K562 (cell line): ENCODE results near the gene NUP50. TPM values are rescaled to one million over a fixed set of nuclear protein-coding genes. Genes with fewer than 3 reads are reported as not detected.

ENCODE experiments used
- CREB5 ChIP-seq: fragments of 250-450 bp; sonication (Bioruptor Pico); IDR thresholded peaks from 2 replicates; pipeline ENCODE4 v1.5.0; 2020; ENCODE audit warnings: mild to moderate bottlenecking
- FOXA3 ChIP-seq, 2 experiments: fragments of 450-650 bp in 1 of 2; sonication (generic) in 1 of 2; formaldehyde crosslinking; IDR thresholded peaks in 1 of 2; conservative IDR thresholded peaks in 1 of 2; 2 replicates each; pipeline versions ENCODE4 v1.4.0 to v1.8.0; 2020 to 2022; ENCODE audit warnings: mild to moderate bottlenecking in 2 of 2, missing genetic modification reagents in 1 of 2
- ILK ChIP-seq: fragments of 450-650 bp; IDR thresholded peaks from 2 replicates; pipeline ENCODE4 v1.6.1; 2016; ENCODE audit warnings: missing genetic modification characterization, low read depth, mild to moderate bottlenecking, missing compliant biosample characterization, moderate library complexity, borderline replicate concordance
- MYC ChIP-seq, 2 experiments: fragments of 250-450 bp in 1 of 2; sonication (Bioruptor Pico) in 1 of 2; IDR thresholded peaks; 2 replicates each; pipeline versions ENCODE4 v1.5.1 to v1.6.1; 2012 to 2021; ENCODE audit warnings: low read depth in 2 of 2, borderline replicate concordance in 1 of 2, improper control_type of control experiment in 1 of 2, low read length in 1 of 2, mild to moderate bottlenecking in 1 of 2, moderate library complexity in 1 of 2
- NR1H2 ChIP-seq: sonication (generic); formaldehyde crosslinking; IDR thresholded peaks from 2 replicates; pipeline ENCODE4 v1.4.0; 2020; ENCODE audit warnings: mild to moderate bottlenecking, missing genetic modification reagents
- PHF20 ChIP-seq: fragments of 450-650 bp; IDR thresholded peaks from 2 replicates; pipeline ENCODE4 v1.6.1; 2018; ENCODE audit not compliant: partially characterized antibody
- RBBP5 ChIP-seq: fragments of 200-600 bp; sonication (generic); IDR thresholded peaks from 2 replicates; pipeline ENCODE4 v1.6.1; 2012; ENCODE audit warnings: borderline replicate concordance, mild to moderate bottlenecking, low read length, control low read depth, inconsistent platforms; ENCODE audit not compliant: insufficient read depth, poor library complexity, severe bottlenecking
- TAF15 ChIP-seq: fragments of 200-400 bp; formaldehyde crosslinking; IDR thresholded peaks from 2 replicates; pipeline ENCODE4 v1.6.1; 2017; ENCODE audit warnings: mild to moderate bottlenecking, low read depth, low read length, moderate library complexity
- TCFL5 ChIP-seq: fragments of 250-450 bp; sonication (Bioruptor Pico); conservative IDR thresholded peaks from 2 replicates; pipeline ENCODE4 v1.6.1; 2021; ENCODE audit warnings: mild to moderate bottlenecking, moderate library complexity, matching md5 sums
- ZNF184 ChIP-seq: sonication (generic); formaldehyde crosslinking; IDR thresholded peaks from 2 replicates; pipeline ENCODE4 v1.5.0; 2020; ENCODE audit warnings: missing genetic modification reagents
- ZNF311 ChIP-seq: fragments of 250-450 bp; sonication (Bioruptor Pico); IDR thresholded peaks from 2 replicates; pipeline ENCODE4 v1.4.0; 2020; ENCODE audit warnings: mild to moderate bottlenecking, moderate library complexity
- ZNF551 ChIP-seq: fragments of 250-450 bp; sonication (Bioruptor Pico); IDR thresholded peaks from 2 replicates; pipeline ENCODE4 v1.5.0; 2021; ENCODE audit warnings: mild to moderate bottlenecking, moderate library complexity
- polyA plus RNA-seq, 8 experiments: library from polyadenylated mRNA; depleted of rRNA in 4 of 8; stranded (reverse) in 5 of 8; unstranded in 3 of 8; fragments of >200 nt; fragmentation: Nextera tagmentation in 2 of 8; fragmentation: Illumina TruSeq in 1 of 8; extraction: Ambion mirVana in 2 of 8; extraction: Trizol in 1 of 8; gene quantifications; 2 replicates each; pipeline versions ENCODE4 v1.2.1 to v1.2.3, GENCODE V29; 2011 to 2014; ENCODE audit warnings: inconsistent platforms in 1 of 8, missing spikeins in 1 of 8
- total RNA-seq, 7 experiments: library from RNA; depleted of rRNA in 6 of 7; stranded (reverse); fragments of >200 nt in 6 of 7; fragmentation: Illumina TruSeq in 2 of 7; extraction: Trizol in 2 of 7; gene quantifications; 2 replicates each; pipeline versions ENCODE4 v1.2.1 to v1.2.3, GENCODE V29; 2011 to 2021; ENCODE audit warnings: low replicate concordance in 1 of 7
- TF ChIP-seq, protein P1 (sequence below): sonication (generic); formaldehyde crosslinking; IDR thresholded peaks from 2 replicates; pipeline ENCODE4 v1.5.0; 2020; ENCODE audit warnings: missing genetic modification reagents
- TF ChIP-seq, protein P2 (sequence below): sonication (generic); formaldehyde crosslinking; IDR thresholded peaks from 2 replicates; pipeline ENCODE4 v1.8.0; 2023; ENCODE audit warnings: mild to moderate bottlenecking, missing genetic modification reagents
- TF ChIP-seq, protein P3 (sequence below), 2 experiments: fragments of 450-650 bp; IDR thresholded peaks; 2 replicates each; pipeline ENCODE4 v1.6.1; 2018; ENCODE audit warnings: mild to moderate bottlenecking in 2 of 2, low read depth in 1 of 2; ENCODE audit not compliant: partially characterized antibody in 2 of 2
- TF ChIP-seq, protein P4 (sequence below): fragments of 450-650 bp; formaldehyde crosslinking; IDR thresholded peaks from 2 replicates; pipeline ENCODE4 v1.4.0; 2020; ENCODE audit warnings: mild to moderate bottlenecking, mixed read lengths

The NUP50 gene
- total and polyA plus RNA-seq, 9 of the 15 experiments (the other 6 are each of a cell fraction or from before 2014, with no cell fraction given): 23.8 to 83.7 (median 55.3) TPM

DNA sequence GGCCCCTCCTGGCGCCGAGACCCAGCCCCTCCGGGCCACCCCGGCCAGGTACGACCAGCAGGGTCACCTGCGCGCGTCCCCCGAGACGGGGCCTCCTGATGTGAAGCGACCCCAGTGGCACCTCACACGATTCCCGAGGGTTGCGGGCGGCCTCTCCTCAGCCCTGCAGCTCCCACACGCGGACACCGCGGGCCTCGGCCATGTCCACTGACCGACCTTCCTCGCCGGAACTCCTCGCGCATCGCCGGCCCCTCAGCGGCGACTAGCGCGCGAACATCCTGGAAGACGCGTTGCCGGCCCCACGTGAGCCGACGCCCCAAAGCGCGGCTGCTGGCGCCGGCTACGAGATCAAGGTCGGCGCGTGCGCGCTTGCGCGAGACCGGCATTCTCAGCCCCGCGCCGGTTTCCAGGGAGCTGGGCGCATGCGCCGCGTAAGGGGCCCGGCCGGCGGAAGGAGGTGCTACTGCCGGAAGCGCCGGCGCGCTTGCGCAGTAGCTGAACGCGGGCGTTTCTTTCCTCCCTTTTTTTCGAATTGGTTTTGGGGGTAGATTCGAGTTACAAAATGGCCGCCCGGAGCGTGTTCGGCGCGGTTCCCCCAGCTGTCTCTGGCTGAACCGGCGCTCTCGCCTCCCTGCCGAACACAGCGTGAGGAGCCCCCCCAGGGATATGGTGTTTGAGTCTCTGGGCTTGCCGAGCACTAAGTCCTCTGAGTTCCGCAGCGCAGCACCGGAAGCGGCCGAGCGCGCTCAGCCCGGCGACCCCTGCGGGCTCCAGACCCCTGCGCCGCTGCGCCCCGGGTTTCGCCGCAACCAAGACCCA lies at the start of gene NUP50 (continued):
- TF ChIP-seq CREB5: no peak
- TF ChIP-seq, protein P1, sequence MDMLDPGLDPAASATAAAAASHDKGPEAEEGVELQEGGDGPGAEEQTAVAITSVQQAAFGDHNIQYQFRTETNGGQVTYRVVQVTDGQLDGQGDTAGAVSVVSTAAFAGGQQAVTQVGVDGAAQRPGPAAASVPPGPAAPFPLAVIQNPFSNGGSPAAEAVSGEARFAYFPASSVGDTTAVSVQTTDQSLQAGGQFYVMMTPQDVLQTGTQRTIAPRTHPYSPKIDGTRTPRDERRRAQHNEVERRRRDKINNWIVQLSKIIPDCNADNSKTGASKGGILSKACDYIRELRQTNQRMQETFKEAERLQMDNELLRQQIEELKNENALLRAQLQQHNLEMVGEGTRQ (CRISPR knock-in tag): peak; percentile 69; the same call in 1 of the 2 replicates
- TF ChIP-seq PHF20: peak; percentile 62
- no peak for TF ChIP-seq RBBP5
- TF ChIP-seq FOXA3 (CRISPR knock-in tag; conservative IDR thresholded peaks at IDR 0.05 in 1 of 2, IDR thresholded peaks at IDR 0.05 in 1 of 2): no peak
- no peak for TF ChIP-seq ZNF311
- TF ChIP-seq MYC (IDR thresholded peaks at IDR 0.05; ENCODE audit: low read depth, low read length): peak; percentile 82
- TF ChIP-seq MYC (CRISPR knock-in tag; IDR thresholded peaks at IDR 0.05; ENCODE audit: borderline replicate concordance, low read depth): no peak
- TF ChIP-seq, protein P2, sequence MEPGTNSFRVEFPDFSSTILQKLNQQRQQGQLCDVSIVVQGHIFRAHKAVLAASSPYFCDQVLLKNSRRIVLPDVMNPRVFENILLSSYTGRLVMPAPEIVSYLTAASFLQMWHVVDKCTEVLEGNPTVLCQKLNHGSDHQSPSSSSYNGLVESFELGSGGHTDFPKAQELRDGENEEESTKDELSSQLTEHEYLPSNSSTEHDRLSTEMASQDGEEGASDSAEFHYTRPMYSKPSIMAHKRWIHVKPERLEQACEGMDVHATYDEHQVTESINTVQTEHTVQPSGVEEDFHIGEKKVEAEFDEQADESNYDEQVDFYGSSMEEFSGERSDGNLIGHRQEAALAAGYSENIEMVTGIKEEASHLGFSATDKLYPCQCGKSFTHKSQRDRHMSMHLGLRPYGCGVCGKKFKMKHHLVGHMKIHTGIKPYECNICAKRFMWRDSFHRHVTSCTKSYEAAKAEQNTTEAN (CRISPR knock-in tag): no peak
- TF ChIP-seq NR1H2 (CRISPR knock-in tag): no peak
- no peak for TF ChIP-seq TCFL5 (CRISPR knock-in tag)
- TF ChIP-seq TAF15: no peak
- no peak for TF ChIP-seq ZNF551 (CRISPR knock-in tag)
- TF ChIP-seq, protein P3, sequence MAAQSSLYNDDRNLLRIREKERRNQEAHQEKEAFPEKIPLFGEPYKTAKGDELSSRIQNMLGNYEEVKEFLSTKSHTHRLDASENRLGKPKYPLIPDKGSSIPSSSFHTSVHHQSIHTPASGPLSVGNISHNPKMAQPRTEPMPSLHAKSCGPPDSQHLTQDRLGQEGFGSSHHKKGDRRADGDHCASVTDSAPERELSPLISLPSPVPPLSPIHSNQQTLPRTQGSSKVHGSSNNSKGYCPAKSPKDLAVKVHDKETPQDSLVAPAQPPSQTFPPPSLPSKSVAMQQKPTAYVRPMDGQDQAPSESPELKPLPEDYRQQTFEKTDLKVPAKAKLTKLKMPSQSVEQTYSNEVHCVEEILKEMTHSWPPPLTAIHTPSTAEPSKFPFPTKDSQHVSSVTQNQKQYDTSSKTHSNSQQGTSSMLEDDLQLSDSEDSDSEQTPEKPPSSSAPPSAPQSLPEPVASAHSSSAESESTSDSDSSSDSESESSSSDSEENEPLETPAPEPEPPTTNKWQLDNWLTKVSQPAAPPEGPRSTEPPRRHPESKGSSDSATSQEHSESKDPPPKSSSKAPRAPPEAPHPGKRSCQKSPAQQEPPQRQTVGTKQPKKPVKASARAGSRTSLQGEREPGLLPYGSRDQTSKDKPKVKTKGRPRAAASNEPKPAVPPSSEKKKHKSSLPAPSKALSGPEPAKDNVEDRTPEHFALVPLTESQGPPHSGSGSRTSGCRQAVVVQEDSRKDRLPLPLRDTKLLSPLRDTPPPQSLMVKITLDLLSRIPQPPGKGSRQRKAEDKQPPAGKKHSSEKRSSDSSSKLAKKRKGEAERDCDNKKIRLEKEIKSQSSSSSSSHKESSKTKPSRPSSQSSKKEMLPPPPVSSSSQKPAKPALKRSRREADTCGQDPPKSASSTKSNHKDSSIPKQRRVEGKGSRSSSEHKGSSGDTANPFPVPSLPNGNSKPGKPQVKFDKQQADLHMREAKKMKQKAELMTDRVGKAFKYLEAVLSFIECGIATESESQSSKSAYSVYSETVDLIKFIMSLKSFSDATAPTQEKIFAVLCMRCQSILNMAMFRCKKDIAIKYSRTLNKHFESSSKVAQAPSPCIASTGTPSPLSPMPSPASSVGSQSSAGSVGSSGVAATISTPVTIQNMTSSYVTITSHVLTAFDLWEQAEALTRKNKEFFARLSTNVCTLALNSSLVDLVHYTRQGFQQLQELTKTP (IDR thresholded peaks at IDR 0.05; ENCODE audit: low read depth in 1 of 2, partially characterized antibody in 2 of 2): no peak
- TF ChIP-seq, protein P4, sequence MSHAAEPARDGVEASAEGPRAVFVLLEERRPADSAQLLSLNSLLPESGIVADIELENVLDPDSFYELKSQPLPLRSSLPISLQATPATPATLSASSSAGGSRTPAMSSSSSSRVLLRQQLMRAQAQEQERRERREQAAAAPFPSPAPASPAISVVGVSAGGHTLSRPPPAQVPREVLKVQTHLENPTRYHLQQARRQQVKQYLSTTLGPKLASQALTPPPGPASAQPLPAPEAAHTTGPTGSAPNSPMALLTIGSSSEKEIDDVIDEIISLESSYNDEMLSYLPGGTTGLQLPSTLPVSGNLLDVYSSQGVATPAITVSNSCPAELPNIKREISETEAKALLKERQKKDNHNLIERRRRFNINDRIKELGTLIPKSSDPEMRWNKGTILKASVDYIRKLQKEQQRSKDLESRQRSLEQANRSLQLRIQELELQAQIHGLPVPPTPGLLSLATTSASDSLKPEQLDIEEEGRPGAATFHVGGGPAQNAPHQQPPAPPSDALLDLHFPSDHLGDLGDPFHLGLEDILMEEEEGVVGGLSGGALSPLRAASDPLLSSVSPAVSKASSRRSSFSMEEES (CRISPR knock-in tag): no peak
- TF ChIP-seq ZNF184 (CRISPR knock-in tag): no peak
- no peak for TF ChIP-seq ILK
